HepG2 (cell line): Measurements from ENCODE around the gene DNAJC30. TPM values are rescaled to one million over a fixed set of nuclear protein-coding genes. Genes with fewer than 3 reads are reported as not detected.

Source experiments
- FOXM1 ChIP-seq: sonication (generic); formaldehyde crosslinking; IDR thresholded peaks from 2 replicates; pipeline ENCODE4 v1.5.0; 2020; ENCODE audit warnings: missing genetic modification reagents
- GPN1 ChIP-seq: sonication (generic); formaldehyde crosslinking; IDR thresholded peaks from 2 replicates; pipeline ENCODE4 v1.5.1; 2020; ENCODE audit warnings: missing genetic modification reagents, borderline replicate concordance
- MTA1 ChIP-seq: sonication (generic); formaldehyde crosslinking; IDR thresholded peaks from 2 replicates; pipeline ENCODE4 v1.4.0; 2020; ENCODE audit warnings: missing genetic modification reagents, mild to moderate bottlenecking, borderline replicate concordance
- NFYB ChIP-seq: sonication (generic); formaldehyde crosslinking; IDR thresholded peaks from 2 replicates; pipeline ENCODE4 v1.4.0; 2020; ENCODE audit warnings: missing genetic modification reagents
- SAP130 ChIP-seq: IDR thresholded peaks from 2 replicates; pipeline ENCODE4 v1.6.1; 2016; ENCODE audit warnings: low read depth
- SSRP1 ChIP-seq: IDR thresholded peaks from 2 replicates; pipeline ENCODE4 v1.6.1; 2016; ENCODE audit warnings: control low read depth
- TBP ChIP-seq: sonication (generic); formaldehyde crosslinking; IDR thresholded peaks from 2 replicates; pipeline ENCODE4 v1.5.0; 2020; ENCODE audit warnings: missing genetic modification reagents
- XRCC5 ChIP-seq: fragments of 200-400 bp; formaldehyde crosslinking; optimal IDR thresholded peaks from 2 replicates; pipeline ENCODE3; 2017; ENCODE audit warnings: mild to moderate bottlenecking, low read length
- ZNF263 ChIP-seq: sonication (generic); formaldehyde crosslinking; IDR thresholded peaks from 2 replicates; pipeline ENCODE4 v1.4.0; 2020; ENCODE audit warnings: missing genetic modification reagents
- ZNF484 ChIP-seq: sonication (generic); formaldehyde crosslinking; IDR thresholded peaks from 2 replicates; pipeline ENCODE4 v1.5.1; 2020; ENCODE audit warnings: mild to moderate bottlenecking, low read depth, missing genetic modification reagents, borderline replicate concordance
- ZNF562 ChIP-seq: sonication (generic); formaldehyde crosslinking; IDR thresholded peaks from 2 replicates; pipeline ENCODE4 v1.8.0; 2022; ENCODE audit warnings: missing genetic modification reagents, borderline replicate concordance
- ZNF570 ChIP-seq: sonication (generic); formaldehyde crosslinking; IDR thresholded peaks from 2 replicates; pipeline ENCODE4 v1.4.0; 2020; ENCODE audit warnings: mild to moderate bottlenecking, missing genetic modification reagents, borderline replicate concordance
- ZNF598 ChIP-seq: sonication (generic); formaldehyde crosslinking; IDR thresholded peaks from 2 replicates; pipeline ENCODE4 v1.5.1; 2020; ENCODE audit warnings: mild to moderate bottlenecking, missing genetic modification reagents, borderline replicate concordance
- ZNF878 ChIP-seq: sonication (generic); formaldehyde crosslinking; IDR thresholded peaks from 2 replicates; pipeline ENCODE4 v1.8.1; 2023; ENCODE audit warnings: mild to moderate bottlenecking, missing genetic modification reagents, moderate library complexity
- polyA plus RNA-seq, 8 experiments: library from polyadenylated mRNA; depleted of rRNA in 3 of 8; stranded (reverse) in 7 of 8; unstranded in 1 of 8; fragments of >200 nt; fragmentation: Illumina TruSeq in 4 of 8; extraction: Trizol in 4 of 8; gene quantifications; 2 replicates each; pipeline versions ENCODE4 v1.2.1 to v1.2.3, GENCODE V29; 2011 to 2016; ENCODE audit warnings: low read depth in 4 of 8, missing spikeins in 1 of 8, mixed read lengths in 1 of 8; ENCODE audit not compliant: insufficient read depth in 1 of 8
- total RNA-seq, 5 experiments: library from RNA; depleted of rRNA; stranded (reverse); fragments of >200 nt; fragmentation: Illumina TruSeq; extraction: Trizol; gene quantifications; 2 replicates each; pipeline ENCODE4 v1.2.3, GENCODE V29; 2016; ENCODE audit warnings: low read depth in 1 of 5
- TF ChIP-seq, protein P1 (sequence below): sonication (generic); formaldehyde crosslinking; IDR thresholded peaks from 2 replicates; pipeline ENCODE4 v1.9.0; 2022; ENCODE audit warnings: missing genetic modification reagents, mild to moderate bottlenecking, borderline replicate concordance
- TF ChIP-seq, protein P2 (sequence below): sonication (generic); formaldehyde crosslinking; IDR thresholded peaks from 2 replicates; pipeline ENCODE4 v1.4.0; 2020; ENCODE audit warnings: low read depth, mild to moderate bottlenecking, missing genetic modification reagents
- TF ChIP-seq, protein P3 (sequence below): conservative IDR thresholded peaks from 2 replicates; pipeline ENCODE4 v1.6.1; 2018; ENCODE audit warnings: missing genetic modification reagents
- TF ChIP-seq, protein P4 (sequence below): sonication (generic); formaldehyde crosslinking; IDR thresholded peaks from 2 replicates; pipeline ENCODE4 v1.8.0; 2022; ENCODE audit warnings: mild to moderate bottlenecking, missing genetic modification reagents, moderate library complexity
- TF ChIP-seq, protein P5 (sequence below): sonication (generic); formaldehyde crosslinking; IDR thresholded peaks from 2 replicates; pipeline ENCODE4 v1.5.0; 2020; ENCODE audit warnings: missing genetic modification reagents

Gene DNAJC30
- total and polyA plus RNA-seq, 2 of the 13 experiments (the other 11 are each of a cell fraction or from before 2014, with no cell fraction given) = 3.3 to 3.8 TPM

DNA sequence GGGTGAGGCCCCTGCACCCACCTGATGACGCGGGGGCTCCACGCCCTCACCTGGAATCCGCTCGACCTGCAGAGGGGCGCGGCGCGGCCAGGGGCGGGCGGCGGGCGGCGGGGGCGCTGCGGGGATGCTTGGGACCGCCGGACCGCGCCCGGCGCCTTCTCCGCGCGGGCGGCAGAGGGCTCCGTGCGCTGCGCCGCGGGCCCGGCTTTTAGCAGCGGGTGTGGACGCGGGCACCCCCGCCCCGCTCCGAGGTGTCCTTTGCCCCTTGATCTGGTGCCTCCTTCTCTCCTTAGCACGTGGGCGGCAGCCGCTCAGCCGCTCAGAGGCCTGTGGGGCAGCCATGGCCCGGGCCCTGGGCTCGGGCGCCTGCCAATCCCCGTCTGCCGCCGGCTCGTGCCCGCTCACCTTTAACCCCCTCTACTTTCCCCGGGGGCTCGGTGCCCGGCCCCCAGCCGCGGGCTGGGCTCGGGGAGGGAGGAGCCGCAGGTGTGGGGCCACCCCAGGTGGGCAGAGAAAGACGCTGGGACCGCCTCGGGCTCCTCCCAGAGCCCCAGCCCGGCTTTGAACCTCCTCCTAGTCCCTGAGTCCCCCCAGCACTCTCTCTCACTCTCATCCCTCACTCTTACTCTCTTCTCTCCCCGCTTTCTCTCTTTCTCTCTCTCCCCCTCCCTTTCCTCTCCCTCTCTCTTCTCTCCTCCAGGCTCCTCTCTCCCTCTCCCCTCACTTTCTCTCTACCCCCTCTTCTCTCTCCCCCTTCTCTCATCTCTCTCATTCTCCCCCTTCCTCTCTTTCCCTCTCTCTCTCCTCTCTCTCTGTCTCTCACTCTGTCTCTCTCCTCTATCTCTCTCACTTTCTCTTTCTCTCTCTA is 35.3 kb downstream of the DNAJC30 start (continued):
- TF ChIP-seq, protein P1, sequence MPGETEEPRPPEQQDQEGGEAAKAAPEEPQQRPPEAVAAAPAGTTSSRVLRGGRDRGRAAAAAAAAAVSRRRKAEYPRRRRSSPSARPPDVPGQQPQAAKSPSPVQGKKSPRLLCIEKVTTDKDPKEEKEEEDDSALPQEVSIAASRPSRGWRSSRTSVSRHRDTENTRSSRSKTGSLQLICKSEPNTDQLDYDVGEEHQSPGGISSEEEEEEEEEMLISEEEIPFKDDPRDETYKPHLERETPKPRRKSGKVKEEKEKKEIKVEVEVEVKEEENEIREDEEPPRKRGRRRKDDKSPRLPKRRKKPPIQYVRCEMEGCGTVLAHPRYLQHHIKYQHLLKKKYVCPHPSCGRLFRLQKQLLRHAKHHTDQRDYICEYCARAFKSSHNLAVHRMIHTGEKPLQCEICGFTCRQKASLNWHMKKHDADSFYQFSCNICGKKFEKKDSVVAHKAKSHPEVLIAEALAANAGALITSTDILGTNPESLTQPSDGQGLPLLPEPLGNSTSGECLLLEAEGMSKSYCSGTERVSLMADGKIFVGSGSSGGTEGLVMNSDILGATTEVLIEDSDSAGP = peak; percentile 79; the same call in 1 of the 2 replicates
- no peak for TF ChIP-seq FOXM1 (CRISPR knock-in tag)
- TF ChIP-seq MTA1 (CRISPR knock-in tag) = peak; percentile 76; the same call in 1 of the 2 replicates
- peak; percentile 69 for TF ChIP-seq NFYB
- no peak for TF ChIP-seq ZNF878 (CRISPR knock-in tag)
- no peak for TF ChIP-seq ZNF570
- no peak for TF ChIP-seq ZNF598 (CRISPR knock-in tag)
- TF ChIP-seq, protein P2, sequence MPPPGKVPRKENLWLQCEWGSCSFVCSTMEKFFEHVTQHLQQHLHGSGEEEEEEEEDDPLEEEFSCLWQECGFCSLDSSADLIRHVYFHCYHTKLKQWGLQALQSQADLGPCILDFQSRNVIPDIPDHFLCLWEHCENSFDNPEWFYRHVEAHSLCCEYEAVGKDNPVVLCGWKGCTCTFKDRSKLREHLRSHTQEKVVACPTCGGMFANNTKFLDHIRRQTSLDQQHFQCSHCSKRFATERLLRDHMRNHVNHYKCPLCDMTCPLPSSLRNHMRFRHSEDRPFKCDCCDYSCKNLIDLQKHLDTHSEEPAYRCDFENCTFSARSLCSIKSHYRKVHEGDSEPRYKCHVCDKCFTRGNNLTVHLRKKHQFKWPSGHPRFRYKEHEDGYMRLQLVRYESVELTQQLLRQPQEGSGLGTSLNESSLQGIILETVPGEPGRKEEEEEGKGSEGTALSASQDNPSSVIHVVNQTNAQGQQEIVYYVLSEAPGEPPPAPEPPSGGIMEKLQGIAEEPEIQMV (CRISPR knock-in tag) = 0 out of 2 replicates have a peak, but pooled peaks have one; percentile 33
- TF ChIP-seq, protein P3, sequence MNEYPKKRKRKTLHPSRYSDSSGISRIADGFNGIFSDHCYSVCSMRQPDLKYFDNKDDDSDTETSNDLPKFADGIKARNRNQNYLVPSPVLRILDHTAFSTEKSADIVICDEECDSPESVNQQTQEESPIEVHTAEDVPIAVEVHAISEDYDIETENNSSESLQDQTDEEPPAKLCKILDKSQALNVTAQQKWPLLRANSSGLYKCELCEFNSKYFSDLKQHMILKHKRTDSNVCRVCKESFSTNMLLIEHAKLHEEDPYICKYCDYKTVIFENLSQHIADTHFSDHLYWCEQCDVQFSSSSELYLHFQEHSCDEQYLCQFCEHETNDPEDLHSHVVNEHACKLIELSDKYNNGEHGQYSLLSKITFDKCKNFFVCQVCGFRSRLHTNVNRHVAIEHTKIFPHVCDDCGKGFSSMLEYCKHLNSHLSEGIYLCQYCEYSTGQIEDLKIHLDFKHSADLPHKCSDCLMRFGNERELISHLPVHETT (CRISPR knock-in tag) = no peak
- peak; percentile 27 for TF ChIP-seq XRCC5
- no peak for TF ChIP-seq ZNF562 (CRISPR knock-in tag)
- TF ChIP-seq SAP130 (CRISPR knock-in tag) = peak; percentile 59
- no peak for TF ChIP-seq SSRP1 (CRISPR knock-in tag)
- TF ChIP-seq, protein P4, sequence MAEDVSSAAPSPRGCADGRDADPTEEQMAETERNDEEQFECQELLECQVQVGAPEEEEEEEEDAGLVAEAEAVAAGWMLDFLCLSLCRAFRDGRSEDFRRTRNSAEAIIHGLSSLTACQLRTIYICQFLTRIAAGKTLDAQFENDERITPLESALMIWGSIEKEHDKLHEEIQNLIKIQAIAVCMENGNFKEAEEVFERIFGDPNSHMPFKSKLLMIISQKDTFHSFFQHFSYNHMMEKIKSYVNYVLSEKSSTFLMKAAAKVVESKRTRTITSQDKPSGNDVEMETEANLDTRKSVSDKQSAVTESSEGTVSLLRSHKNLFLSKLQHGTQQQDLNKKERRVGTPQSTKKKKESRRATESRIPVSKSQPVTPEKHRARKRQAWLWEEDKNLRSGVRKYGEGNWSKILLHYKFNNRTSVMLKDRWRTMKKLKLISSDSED (CRISPR knock-in tag) = no peak
- 0 out of 2 replicates have a peak, but pooled peaks have one; percentile 1 for TF ChIP-seq ZNF263 (CRISPR knock-in tag)
- no peak for TF ChIP-seq ZNF484 (CRISPR knock-in tag)
- no peak for TF ChIP-seq TBP (CRISPR knock-in tag)
- no peak for TF ChIP-seq GPN1
- TF ChIP-seq, protein P5, sequence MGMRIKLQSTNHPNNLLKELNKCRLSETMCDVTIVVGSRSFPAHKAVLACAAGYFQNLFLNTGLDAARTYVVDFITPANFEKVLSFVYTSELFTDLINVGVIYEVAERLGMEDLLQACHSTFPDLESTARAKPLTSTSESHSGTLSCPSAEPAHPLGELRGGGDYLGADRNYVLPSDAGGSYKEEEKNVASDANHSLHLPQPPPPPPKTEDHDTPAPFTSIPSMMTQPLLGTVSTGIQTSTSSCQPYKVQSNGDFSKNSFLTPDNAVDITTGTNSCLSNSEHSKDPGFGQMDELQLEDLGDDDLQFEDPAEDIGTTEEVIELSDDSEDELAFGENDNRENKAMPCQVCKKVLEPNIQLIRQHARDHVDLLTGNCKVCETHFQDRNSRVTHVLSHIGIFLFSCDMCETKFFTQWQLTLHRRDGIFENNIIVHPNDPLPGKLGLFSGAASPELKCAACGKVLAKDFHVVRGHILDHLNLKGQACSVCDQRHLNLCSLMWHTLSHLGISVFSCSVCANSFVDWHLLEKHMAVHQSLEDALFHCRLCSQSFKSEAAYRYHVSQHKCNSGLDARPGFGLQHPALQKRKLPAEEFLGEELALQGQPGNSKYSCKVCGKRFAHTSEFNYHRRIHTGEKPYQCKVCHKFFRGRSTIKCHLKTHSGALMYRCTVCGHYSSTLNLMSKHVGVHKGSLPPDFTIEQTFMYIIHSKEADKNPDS = no peak
